HCT116 (cell line): ENCODE results near the gene MAS1. TPM values are rescaled to one million over a fixed set of nuclear protein-coding genes. Genes with fewer than 3 reads are reported as not detected.

Source experiments
- ATAC-seq: fragments of 200-7000 bp; cut with Tn5 transposase; 2 replicates; pipeline ENCODE4 v1.9.1; 2020; ENCODE audit warnings: mild to moderate bottlenecking, moderate library complexity
- BruUV-seq: library from RNA; stranded (reverse); fragments of 400-500 nt; replicated peaks from 2 replicates; lab custom pipeline; 2021; lab: Mats Ljungman, UMichigan
- CTCF ChIA-PET: fragments of 300-600 bp; sonication (Branson Sonifier 250); formaldehyde crosslinking; loops from one replicate; lab custom pipeline; 2021; ENCODE audit warnings: antibody characterized with exemption; lab: Charles Lee
- POLR2A ChIA-PET: fragments of 300-600, 350-600 bp; sonication (Branson Sonifier 250); formaldehyde crosslinking; loops from one replicate; lab custom pipeline; 2021; ENCODE audit warnings: antibody characterized with exemption; lab: Charles Lee
- RAD21 ChIA-PET, 2 experiments: fragments of 300-600 bp; sonication (Branson Sonifier 250); formaldehyde crosslinking; loops; one replicate each; lab custom pipeline; 2023; ENCODE audit warnings: low total read pairs in 2 of 2; ENCODE audit not compliant: uncharacterized antibody in 2 of 2, unreplicated experiment in 2 of 2, low non-redundant PET in 1 of 2; lab: Charles Lee
- DNase-seq: peaks from one replicate; pipeline ENCODE4 v3.0.0-alpha.2; 2010; ENCODE audit warnings: low read depth, low spot score
- H2AFZ ChIP-seq: fragments of 200-600 bp; shearing (Covaris generic), sonication (generic); 2 replicates; pipeline ENCODE4 v1.6.1; 2017; ENCODE audit warnings: low read depth, mixed run types, mixed read lengths, antibody characterized with exemption, low read length; ENCODE audit not compliant: poor library complexity, severe bottlenecking
- H3K27ac ChIP-seq: 2 replicates; pipeline ENCODE4 v1.5.1; 2012; ENCODE audit warnings: low read depth, low read length
- H3K27me3 ChIP-seq: fragments of 200-600 bp; sonication (generic); 2 replicates; pipeline ENCODE4 v1.6.1; 2016; ENCODE audit warnings: mixed run types, low read length, mixed read lengths; ENCODE audit not compliant: insufficient read depth
- H3K36me3 ChIP-seq, 2 experiments: fragments of 200-500 bp in 1 of 2; fragments of 200-600 bp in 1 of 2; sonication (Bioruptor generic) in 1 of 2; sonication (generic) in 1 of 2; 2 replicates each; pipeline versions ENCODE4 v1.5.1 to v1.6.1; 2014 to 2016; ENCODE audit warnings: low read length in 2 of 2, inconsistent platforms in 1 of 2, mixed read lengths in 1 of 2, mixed run types in 1 of 2; ENCODE audit not compliant: insufficient read depth in 2 of 2, control insufficient read depth in 1 of 2
- H3K4me1 ChIP-seq, 2 experiments: fragments of 200-600 bp in 1 of 2; sonication (generic) in 1 of 2; 2 replicates each; pipeline versions ENCODE4 v1.5.1 to v1.6.1; 2012 to 2017; ENCODE audit warnings: low read length in 2 of 2, inconsistent platforms in 1 of 2, mild to moderate bottlenecking in 1 of 2, mixed read lengths in 1 of 2, mixed run types in 1 of 2, moderate library complexity in 1 of 2; ENCODE audit not compliant: insufficient read depth in 2 of 2, control insufficient read depth in 1 of 2
- H3K4me2 ChIP-seq: fragments of 200-600 bp; sonication (generic); 2 replicates; pipeline ENCODE4 v1.6.1; 2017; ENCODE audit warnings: mixed run types, low read length, mixed read lengths
- H3K4me3 ChIP-seq, 2 experiments: fragments of 200-600 bp in 1 of 2; sonication (generic) in 1 of 2; replicated peaks in 1 of 2; 2 replicates each; pipeline ENCODE4 v1.5.1; 2011 to 2016; ENCODE audit warnings: low read length in 2 of 2, control low read depth in 1 of 2, low read depth in 1 of 2, mild to moderate bottlenecking in 1 of 2, mixed read lengths in 1 of 2, mixed run types in 1 of 2
- H3K79me2 ChIP-seq: fragments of 200-600 bp; sonication (generic); 2 replicates; pipeline ENCODE4 v1.6.1; 2017; ENCODE audit warnings: mild to moderate bottlenecking, mixed run types, low read length, moderate library complexity, mixed read lengths; ENCODE audit not compliant: insufficient read depth
- H3K9ac ChIP-seq: fragments of 200-600 bp; sonication (generic); 2 replicates; pipeline ENCODE4 v1.6.1; 2016; ENCODE audit warnings: low read length, mixed read lengths
- H3K9me2 ChIP-seq: fragments of 200-600 bp; sonication (generic), shearing (Covaris generic); 2 replicates; pipeline ENCODE4 v1.6.1; 2017; ENCODE audit warnings: mixed run types, mild to moderate bottlenecking, moderate library complexity; ENCODE audit not compliant: insufficient read depth
- H3K9me3 ChIP-seq, 2 experiments: fragments of 200-500 bp in 1 of 2; fragments of 200-600 bp in 1 of 2; sonication (Bioruptor generic) in 1 of 2; sonication (generic) in 1 of 2; 2 replicates each; pipeline ENCODE4 v1.6.1; 2014 to 2017; ENCODE audit warnings: low read length in 2 of 2, mixed read lengths in 2 of 2, inconsistent platforms in 1 of 2, low read depth in 1 of 2, mild to moderate bottlenecking in 1 of 2, mixed run types in 1 of 2, moderate library complexity in 1 of 2; ENCODE audit not compliant: control insufficient read depth in 1 of 2, insufficient read depth in 1 of 2
- H4K20me1 ChIP-seq: fragments of 200-600 bp; sonication (generic), shearing (Covaris generic); 2 replicates; pipeline ENCODE4 v1.6.1; 2017; ENCODE audit warnings: mixed run types, mild to moderate bottlenecking, moderate library complexity; ENCODE audit not compliant: insufficient read depth
- CBX3 ChIP-seq: IDR thresholded peaks from 2 replicates; pipeline ENCODE4 v1.6.1; 2012; ENCODE audit warnings: low read depth
- EGR1 ChIP-seq: IDR thresholded peaks from 2 replicates; pipeline ENCODE4 v1.6.1; 2012; ENCODE audit warnings: low read depth
- EZH2 ChIP-seq: fragments of 200-600 bp; sonication (generic); IDR thresholded peaks from 2 replicates; pipeline ENCODE4 v1.6.1; 2017; ENCODE audit warnings: antibody characterized with exemption, mixed run types
- EZH2phosphoT487 ChIP-seq: fragments of 200-600 bp; IDR thresholded peaks from 2 replicates; pipeline ENCODE4 v1.6.1; 2018; ENCODE audit warnings: antibody characterized with exemption, borderline replicate concordance
- JUND ChIP-seq: IDR thresholded peaks from 2 replicates; pipeline ENCODE4 v1.6.1; 2012
- POLR2A ChIP-seq: IDR thresholded peaks from 2 replicates; pipeline ENCODE4 v1.7.0; 2011; ENCODE audit warnings: borderline replicate concordance; ENCODE audit not compliant: insufficient read depth, insufficient read length; ENCODE audit errors: extremely low read depth
- RAD21 ChIP-seq: IDR thresholded peaks from 2 replicates; pipeline ENCODE4 v1.6.1; 2012; ENCODE audit warnings: low read depth, mild to moderate bottlenecking
- SIN3A ChIP-seq: IDR thresholded peaks from 2 replicates; pipeline ENCODE4 v1.6.1; 2012; ENCODE audit warnings: low read depth
- YY1 ChIP-seq: IDR thresholded peaks from 2 replicates; pipeline ENCODE4 v1.6.1; 2011; ENCODE audit warnings: low read length, low read depth, moderate library complexity, mild to moderate bottlenecking; ENCODE audit not compliant: insufficient replicate concordance; ENCODE audit errors: extremely low read depth
- intact Hi-C: fragments of 100-400 bp; cut with micrococcal nuclease; formaldehyde crosslinking; loops from 2 replicates; pipeline ENCODE4 v1.10.0; 2022
- total RNA-seq: library from RNA; stranded (reverse); gene quantifications from one replicate; pipeline ENCODE4 v1.2.1, GENCODE V29; 2021; ENCODE audit not compliant: unreplicated experiment
- TF ChIP-seq, protein P1 (sequence below), 3 experiments: fragments of 200-600 bp in 1 of 3; sonication (generic) in 1 of 3; IDR thresholded peaks in 2 of 3; conservative IDR thresholded peaks in 1 of 3; 2 replicates each; pipeline ENCODE4 v1.5.1; 2012 to 2017; ENCODE audit warnings: low read depth in 2 of 3, low read length in 2 of 3, antibody characterized with exemption in 1 of 3, borderline replicate concordance in 1 of 3, control low read depth in 1 of 3, mild to moderate bottlenecking in 1 of 3, mixed read lengths in 1 of 3, mixed run types in 1 of 3, moderate library complexity in 1 of 3; ENCODE audit not compliant: insufficient read depth in 1 of 3
- TF ChIP-seq, protein P2 (sequence below): IDR thresholded peaks from 2 replicates; pipeline ENCODE4 v1.6.1; 2012
- TF ChIP-seq, protein P3 (sequence below): IDR thresholded peaks from 2 replicates; pipeline ENCODE4 v1.6.1; 2012; ENCODE audit warnings: low read depth

The MAS1 gene
- total RNA-seq, 1 experiment from 2014 or later = not detected

DNA sequence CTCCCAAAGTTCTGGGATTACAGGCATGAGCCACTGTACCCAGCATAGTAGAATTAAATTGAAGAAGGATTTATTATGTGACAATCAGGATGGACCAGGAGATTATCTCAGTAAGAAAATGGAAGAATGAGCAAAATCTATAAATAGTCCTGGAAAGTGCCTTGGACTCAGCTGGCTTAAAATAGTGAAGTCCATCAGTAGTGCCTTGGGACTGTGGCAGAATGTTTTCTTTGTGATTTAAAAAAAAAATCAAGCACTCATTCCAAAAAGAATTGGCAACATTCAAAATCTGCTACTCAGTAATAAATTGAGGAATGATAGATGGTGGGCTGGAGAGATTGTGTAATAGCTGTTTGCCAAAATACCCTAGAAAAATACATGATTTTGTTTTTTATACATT, 37.0 kb upstream of the MAS1 start (continued):
- TF ChIP-seq, protein P1, sequence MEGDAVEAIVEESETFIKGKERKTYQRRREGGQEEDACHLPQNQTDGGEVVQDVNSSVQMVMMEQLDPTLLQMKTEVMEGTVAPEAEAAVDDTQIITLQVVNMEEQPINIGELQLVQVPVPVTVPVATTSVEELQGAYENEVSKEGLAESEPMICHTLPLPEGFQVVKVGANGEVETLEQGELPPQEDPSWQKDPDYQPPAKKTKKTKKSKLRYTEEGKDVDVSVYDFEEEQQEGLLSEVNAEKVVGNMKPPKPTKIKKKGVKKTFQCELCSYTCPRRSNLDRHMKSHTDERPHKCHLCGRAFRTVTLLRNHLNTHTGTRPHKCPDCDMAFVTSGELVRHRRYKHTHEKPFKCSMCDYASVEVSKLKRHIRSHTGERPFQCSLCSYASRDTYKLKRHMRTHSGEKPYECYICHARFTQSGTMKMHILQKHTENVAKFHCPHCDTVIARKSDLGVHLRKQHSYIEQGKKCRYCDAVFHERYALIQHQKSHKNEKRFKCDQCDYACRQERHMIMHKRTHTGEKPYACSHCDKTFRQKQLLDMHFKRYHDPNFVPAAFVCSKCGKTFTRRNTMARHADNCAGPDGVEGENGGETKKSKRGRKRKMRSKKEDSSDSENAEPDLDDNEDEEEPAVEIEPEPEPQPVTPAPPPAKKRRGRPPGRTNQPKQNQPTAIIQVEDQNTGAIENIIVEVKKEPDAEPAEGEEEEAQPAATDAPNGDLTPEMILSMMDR (IDR thresholded peaks at IDR 0.05 in 2 of 3, conservative IDR thresholded peaks at IDR 0.05 in 1 of 3; ENCODE audit: borderline replicate concordance in 1 of 3, insufficient read depth in 1 of 3, low read depth in 2 of 3, low read length in 2 of 3) = no peak
- TF ChIP-seq YY1 = no peak
- TF ChIP-seq, protein P2, sequence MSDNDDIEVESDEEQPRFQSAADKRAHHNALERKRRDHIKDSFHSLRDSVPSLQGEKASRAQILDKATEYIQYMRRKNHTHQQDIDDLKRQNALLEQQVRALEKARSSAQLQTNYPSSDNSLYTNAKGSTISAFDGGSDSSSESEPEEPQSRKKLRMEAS = no peak
- no peak for TF ChIP-seq CBX3
- no peak for TF ChIP-seq JUND
- TF ChIP-seq RAD21 = no peak
- no peak for TF ChIP-seq SIN3A

DNA sequence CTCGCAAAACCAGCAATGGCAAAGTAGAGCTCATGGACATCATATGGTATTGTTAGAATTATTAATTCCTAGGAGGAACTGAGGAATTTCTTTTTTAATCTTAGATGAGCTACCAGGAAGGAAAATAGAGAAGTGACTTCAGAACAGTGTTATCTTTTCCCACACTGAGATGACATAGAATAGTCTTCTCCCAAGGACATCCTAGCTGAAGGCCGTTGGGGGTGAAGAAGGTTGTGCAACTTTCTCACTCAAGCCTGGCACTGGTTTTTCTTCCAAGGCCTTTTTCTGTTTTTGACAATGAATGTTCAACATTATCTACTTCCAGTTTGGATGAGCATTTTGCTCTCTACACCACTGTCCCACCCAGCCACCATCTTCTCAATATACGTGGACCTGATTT, 35.8 kb upstream of the MAS1 start:
- intact Hi-C loops = loop anchor here (10.0 kb wide), 1 partner anchor 680 kb away; no protein-coding TSS in a partner anchor
- Histone ChIP-seq H3K4me1 (no peaks in the 10 kb centered on the region), H4K20me1 (no peaks in the 10 kb centered on the region), H2AFZ (no peak overlapping the region), H3K9me3 (no peaks in the 10 kb centered on the region)
- TF ChIP-seq, protein P2 = no peak
- TF ChIP-seq POLR2A = no peak
- TF ChIP-seq RAD21 = no peak
- TF ChIP-seq EGR1 = no peak
- no peak for TF ChIP-seq YY1
- TF ChIP-seq, protein P3, sequence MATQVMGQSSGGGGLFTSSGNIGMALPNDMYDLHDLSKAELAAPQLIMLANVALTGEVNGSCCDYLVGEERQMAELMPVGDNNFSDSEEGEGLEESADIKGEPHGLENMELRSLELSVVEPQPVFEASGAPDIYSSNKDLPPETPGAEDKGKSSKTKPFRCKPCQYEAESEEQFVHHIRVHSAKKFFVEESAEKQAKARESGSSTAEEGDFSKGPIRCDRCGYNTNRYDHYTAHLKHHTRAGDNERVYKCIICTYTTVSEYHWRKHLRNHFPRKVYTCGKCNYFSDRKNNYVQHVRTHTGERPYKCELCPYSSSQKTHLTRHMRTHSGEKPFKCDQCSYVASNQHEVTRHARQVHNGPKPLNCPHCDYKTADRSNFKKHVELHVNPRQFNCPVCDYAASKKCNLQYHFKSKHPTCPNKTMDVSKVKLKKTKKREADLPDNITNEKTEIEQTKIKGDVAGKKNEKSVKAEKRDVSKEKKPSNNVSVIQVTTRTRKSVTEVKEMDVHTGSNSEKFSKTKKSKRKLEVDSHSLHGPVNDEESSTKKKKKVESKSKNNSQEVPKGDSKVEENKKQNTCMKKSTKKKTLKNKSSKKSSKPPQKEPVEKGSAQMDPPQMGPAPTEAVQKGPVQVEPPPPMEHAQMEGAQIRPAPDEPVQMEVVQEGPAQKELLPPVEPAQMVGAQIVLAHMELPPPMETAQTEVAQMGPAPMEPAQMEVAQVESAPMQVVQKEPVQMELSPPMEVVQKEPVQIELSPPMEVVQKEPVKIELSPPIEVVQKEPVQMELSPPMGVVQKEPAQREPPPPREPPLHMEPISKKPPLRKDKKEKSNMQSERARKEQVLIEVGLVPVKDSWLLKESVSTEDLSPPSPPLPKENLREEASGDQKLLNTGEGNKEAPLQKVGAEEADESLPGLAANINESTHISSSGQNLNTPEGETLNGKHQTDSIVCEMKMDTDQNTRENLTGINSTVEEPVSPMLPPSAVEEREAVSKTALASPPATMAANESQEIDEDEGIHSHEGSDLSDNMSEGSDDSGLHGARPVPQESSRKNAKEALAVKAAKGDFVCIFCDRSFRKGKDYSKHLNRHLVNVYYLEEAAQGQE = no peak
- TF ChIP-seq EZH2 = no peak
- TF ChIP-seq EZH2phosphoT487 = no peak
- TF ChIP-seq SIN3A = no peak
- TF ChIP-seq, all 23 proteins: peak for 0
- ChIA-PET CTCF (no interaction called here), RAD21 (interaction anchor here in 1 of 2 experiments (0.9 kb wide), 1 partner anchor 8 kb away, joined by 3 read pairs; no protein-coding TSS in a partner anchor), POLR2A (no interaction called here)
- ATAC-seq (no peak), DNase-seq (no peak)
- Histone ChIP-seq H3K27me3 (no peaks in the 10 kb centered on the region), H3K79me2 (no peaks in the 10 kb centered on the region), H3K36me3 (no peaks in the 10 kb centered on the region), H3K4me3 (no peak overlapping the region), H3K4me2 (no peak overlapping the region), H3K9me2 (no peaks in the 10 kb centered on the region), H3K27ac (no peak overlapping the region), H3K9ac (no peak overlapping the region)
- no TSS peak for BruUV-seq
